ENCODE data around the gene RAMAC.
"Not testable (repeated sequence)": the region's sequence is repeated elsewhere in the genome, so short reads cannot be mapped to it uniquely, and the experiment has no call there.

RAMAC gene

GRCh38 chr15:82966671-82967071 is 19.3 kb upstream of the RAMAC start:
- no peak for DNase-seq (ENCODE audit: low read depth in 2 of 3, low spot score in 1 of 3)

- no peak for DNase-seq (ENCODE audit: low read depth in 2 of 3, low spot score in 1 of 3)
Observed at GRCh38 chr15:82968066-82968465, 17.9 kb upstream of the RAMAC start.

- no peak for DNase-seq (ENCODE audit: low read depth in 2 of 3, low spot score in 1 of 3)
Observed at GRCh38 chr15:82969353-82969752, 16.7 kb upstream of the RAMAC start.

GRCh38 chr15:82970078-82970686 is 15.8 kb upstream of the RAMAC start:
- DNase-seq (ENCODE audit: low read depth in 2 of 3, low spot score in 1 of 3), result no peak

- no peak for DNase-seq (ENCODE audit: low read depth in 2 of 3, low spot score in 1 of 3)
Observed at GRCh38 chr15:82970696-82971095, 15.3 kb upstream of the RAMAC start.

GRCh38 chr15:82971218-82971984 is 14.6 kb upstream of the RAMAC start:
- DNase-seq (ENCODE audit: low read depth in 2 of 3, low spot score in 1 of 3), result no peak

GRCh38 chr15:82972990-82973389 is 13.0 kb upstream of the RAMAC start:
- no peak for DNase-seq (ENCODE audit: low read depth in 2 of 3, low spot score in 1 of 3)

- DNase-seq (ENCODE audit: low read depth in 2 of 3, low spot score in 1 of 3), result no peak
Observed at GRCh38 chr15:82977076-82977475, 8.9 kb upstream of the RAMAC start.

- no peak for DNase-seq (ENCODE audit: low read depth in 2 of 3, low spot score in 1 of 3)
Observed at GRCh38 chr15:82978438-82978837, 7.6 kb upstream of the RAMAC start.

- no peak for DNase-seq (ENCODE audit: low read depth in 2 of 3, low spot score in 1 of 3)
Observed at GRCh38 chr15:82979726-82980125, 6.3 kb upstream of the RAMAC start.

GRCh38 chr15:82980981-82981380 is 5.0 kb upstream of the RAMAC start:
- no peak for DNase-seq (ENCODE audit: low read depth in 2 of 3, low spot score in 1 of 3)

- peak in 2 of 3 donors; percentile 5 to 12 for DNase-seq (ENCODE audit: low read depth in 2 of 3, low spot score in 1 of 3)
Observed at GRCh38 chr15:82986442-82986780, 401 bp downstream of the RAMAC start.

- DNase-seq (ENCODE audit: low read depth in 2 of 3, low spot score in 1 of 3), result no peak
Observed at GRCh38 chr15:82992436-82992998, 6.5 kb downstream of the RAMAC start.

- no peak for DNase-seq (ENCODE audit: low read depth in 2 of 3, low spot score in 1 of 3)
Observed at GRCh38 chr15:82993144-82993543, 7.1 kb downstream of the RAMAC start.

GRCh38 chr15:82995076-82995475 is 9.1 kb downstream of the RAMAC start:
- no peak for DNase-seq (ENCODE audit: low read depth in 2 of 3, low spot score in 1 of 3)

- DNase-seq (ENCODE audit: low read depth in 2 of 3, low spot score in 1 of 3), result no peak
Observed at GRCh38 chr15:82995938-82996337, 9.9 kb downstream of the RAMAC start.

GRCh38 chr15:82999426-82999825 is 13.4 kb downstream of the RAMAC start:
- no peak for DNase-seq (ENCODE audit: low read depth in 2 of 3, low spot score in 1 of 3)

- DNase-seq (ENCODE audit: low read depth in 2 of 3, low spot score in 1 of 3), result peak in 1 of 3 donors; percentile 32
Observed at GRCh38 chr15:82999905-83000671, 14.1 kb downstream of the RAMAC start.

GRCh38 chr15:83000672-83001031 is 14.6 kb downstream of the RAMAC start:
- not testable (repeated sequence) for DNase-seq (ENCODE audit: low read depth in 2 of 3, low spot score in 1 of 3)

- peak; percentile 69 to 82 (median 76) for DNase-seq (ENCODE audit: low read depth in 2 of 3, low spot score in 1 of 3)
Observed at GRCh38 chr15:83010709-83011270, 24.8 kb downstream of the RAMAC start.

GRCh38 chr15:83011271-83012075 is 25.5 kb downstream of the RAMAC start, which contains the start of gene C15orf40:
Gene C15orf40 (minus strand): TSS chr15:83011639. CDS start chr15:83011607, 32 bp downstream.
- DNase-seq (ENCODE audit: low read depth in 2 of 3, low spot score in 1 of 3), result peak; percentile 64 to 81 (median 66)

All from stimulated activated CD4-positive, alpha-beta T cell treated with anti-CD3 and anti-CD28 coated beads, Interleukin-12 subunit alpha, Interleukin-12 subunit beta, amount 100 ng/mL, for 48 hours (primary cell).